ENCODE results near the gene NLRP3.
"Not testable (repeated sequence)": the region's sequence is repeated elsewhere in the genome, so short reads cannot be mapped to it uniquely, and the experiment has no call there.

NLRP3 gene

GRCh38 chr1:247440001-247440620, 24.1 kb downstream of the NLRP3 start:
- no peak for DNase-seq

- no peak for DNase-seq
These were observed 25.6 kb downstream of the NLRP3 start for GRCh38 chr1:247441606-247442005.

GRCh38 chr1:247442164-247442563, 26.2 kb downstream of the NLRP3 start:
- DNase-seq = no peak

GRCh38 chr1:247443641-247444040, 27.7 kb downstream of the NLRP3 start:
- DNase-seq = no peak

- no peak for DNase-seq
These were observed 28.6 kb downstream of the NLRP3 start for GRCh38 chr1:247444571-247444970.

- no peak for DNase-seq
These were observed 29.8 kb downstream of the NLRP3 start for GRCh38 chr1:247445526-247446356.

GRCh38 chr1:247447162-247447909, 31.4 kb downstream of the NLRP3 start:
- no peak for DNase-seq

GRCh38 chr1:247448107-247448791, 32.3 kb downstream of the NLRP3 start:
- DNase-seq = no peak

GRCh38 chr1:247451388-247452010, 35.5 kb downstream of the NLRP3 start:
- DNase-seq = no peak

- DNase-seq = no peak
These were observed 36.6 kb downstream of the NLRP3 start for GRCh38 chr1:247452447-247453039.

- no peak for DNase-seq
These were observed 37.3 kb downstream of the NLRP3 start for GRCh38 chr1:247453245-247453644.

- DNase-seq = no peak
These were observed 38.0 kb downstream of the NLRP3 start for GRCh38 chr1:247453997-247454396.

- DNase-seq = no peak
These were observed 40.0 kb downstream of the NLRP3 start for GRCh38 chr1:247456021-247456420.

- no peak for DNase-seq
These were observed 41.1 kb downstream of the NLRP3 start for GRCh38 chr1:247456914-247457639.

- no peak for DNase-seq
These were observed 43.5 kb downstream of the NLRP3 start for GRCh38 chr1:247459507-247459906.

GRCh38 chr1:247465796-247466195, 49.8 kb downstream of the NLRP3 start:
- no peak for DNase-seq

GRCh38 chr1:247467129-247467528, 51.2 kb downstream of the NLRP3 start:
- no peak for DNase-seq

- no peak for DNase-seq
These were observed 52.6 kb downstream of the NLRP3 start for GRCh38 chr1:247468481-247469140.

GRCh38 chr1:247469141-247469535, 53.2 kb downstream of the NLRP3 start:
- DNase-seq = no peak

GRCh38 chr1:247470942-247471429, 55.0 kb downstream of the NLRP3 start:
- DNase-seq = not testable (repeated sequence)
